Measurements from ENCODE around the gene ANKRD13C.
A peak's percentile ranks its signal among the peaks of the same experiment; 100 is the strongest.
"Not testable (repeated sequence)": the region's sequence is repeated elsewhere in the genome, so short reads cannot be mapped to it uniquely, and the experiment has no call there.

Gene ANKRD13C

DNA sequence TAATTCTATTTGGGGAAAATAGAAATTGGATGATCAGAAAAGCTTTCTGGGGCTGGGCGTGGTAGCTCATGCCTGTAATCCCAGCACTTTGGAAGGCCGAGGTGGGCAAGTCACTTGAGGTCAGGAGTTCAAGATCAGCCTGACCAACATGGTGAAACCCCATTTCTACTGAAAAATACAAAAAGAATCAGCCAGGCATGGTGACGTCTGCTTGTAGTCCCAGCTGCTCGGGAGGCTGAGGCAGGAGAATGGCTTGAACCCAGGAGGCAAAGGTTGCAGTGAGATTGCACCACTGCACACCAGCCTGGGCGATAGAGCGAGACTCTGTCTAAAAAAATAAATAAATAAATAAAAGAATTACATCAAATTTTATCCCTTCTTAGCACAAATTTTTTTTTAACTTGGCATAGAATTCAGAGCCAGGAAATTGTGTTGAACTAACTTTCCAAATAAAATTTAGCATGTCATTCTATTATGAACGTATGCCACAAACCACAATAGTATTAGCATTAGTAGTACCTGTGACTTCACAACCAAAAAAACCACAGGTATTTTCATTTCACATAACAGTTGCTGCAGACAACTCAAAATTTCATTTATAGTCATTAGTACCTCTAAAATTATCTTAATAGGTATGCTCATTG, 4.5 kb upstream of the ANKRD13C start:
- no peak for DNase-seq (ENCODE audit: low read depth in 2 of 2)

DNA sequence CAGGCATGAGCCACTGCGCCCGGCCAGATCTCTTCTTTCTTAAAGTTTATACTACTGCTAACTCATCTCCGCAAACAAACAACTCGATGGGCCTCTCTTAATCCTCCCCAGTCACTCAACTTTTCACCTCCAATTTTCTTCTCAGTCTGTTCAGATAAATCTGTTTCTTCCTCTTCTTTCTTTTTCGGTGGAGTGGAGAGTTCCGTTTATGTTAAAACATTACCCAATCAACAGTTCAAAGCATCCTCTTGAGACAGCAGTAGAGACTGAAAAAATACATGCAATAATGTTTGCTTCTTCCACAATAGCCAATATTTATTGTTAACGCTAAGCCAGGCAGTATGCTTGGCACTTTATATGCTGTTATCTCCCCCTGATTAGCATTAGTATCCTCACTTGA, 1.4 kb upstream of the ANKRD13C start:
- no peak for DNase-seq (ENCODE audit: low read depth in 2 of 2)

DNA sequence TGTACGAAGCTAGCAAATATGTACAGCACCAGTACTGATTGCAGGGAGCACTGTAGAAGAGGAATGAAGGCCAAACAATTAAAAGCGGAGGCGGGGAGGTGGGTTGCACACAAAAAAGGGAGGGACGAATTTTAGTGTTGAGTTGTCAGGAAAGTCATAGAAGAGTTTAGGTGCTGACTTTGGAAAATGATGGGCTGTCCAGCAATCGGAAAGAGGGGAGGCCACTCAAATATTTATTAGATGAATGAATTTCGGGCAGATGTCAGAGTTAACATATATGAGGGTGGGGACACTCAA, 537 bp upstream of the ANKRD13C start:
- no peak for DNase-seq (ENCODE audit: low read depth in 2 of 2)

DNA sequence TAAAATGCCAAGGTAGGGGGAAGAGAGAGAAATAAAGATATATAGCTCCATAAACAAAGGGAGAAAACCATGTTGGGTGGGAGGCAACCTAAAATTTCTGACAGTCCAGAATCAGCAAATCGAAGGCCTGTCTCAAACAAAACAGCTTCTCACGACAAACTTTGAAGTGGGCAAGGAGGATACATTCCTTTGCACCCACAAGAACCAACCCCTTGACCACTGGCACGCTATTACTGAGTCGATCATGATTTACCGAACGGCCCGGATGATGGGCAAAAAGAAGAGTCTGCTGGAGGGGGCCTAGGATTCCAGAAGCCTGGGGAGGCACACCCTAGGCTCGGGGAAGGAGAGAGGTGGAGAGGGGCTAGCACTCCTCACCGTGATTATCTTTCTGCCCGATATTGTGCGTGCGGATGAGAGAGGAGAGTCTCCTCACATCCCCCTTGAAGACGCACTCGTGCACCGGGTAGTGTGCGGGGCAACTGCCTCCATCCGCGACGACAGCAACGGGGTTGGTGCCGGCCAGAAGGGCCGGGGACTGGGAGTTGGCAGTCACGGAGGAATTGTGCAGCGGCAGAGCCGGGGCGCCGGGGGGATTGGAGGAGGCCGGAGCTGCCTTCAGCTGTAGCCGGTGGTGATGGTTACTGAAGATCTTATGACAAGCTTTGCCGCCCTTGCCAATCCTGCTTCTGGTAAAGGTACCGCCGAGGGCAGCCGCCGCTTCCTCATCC, 756 bp downstream of the ANKRD13C start:
- DNase-seq (ENCODE audit: low read depth in 2 of 2) = peak; percentile 15 to 17

DNA sequence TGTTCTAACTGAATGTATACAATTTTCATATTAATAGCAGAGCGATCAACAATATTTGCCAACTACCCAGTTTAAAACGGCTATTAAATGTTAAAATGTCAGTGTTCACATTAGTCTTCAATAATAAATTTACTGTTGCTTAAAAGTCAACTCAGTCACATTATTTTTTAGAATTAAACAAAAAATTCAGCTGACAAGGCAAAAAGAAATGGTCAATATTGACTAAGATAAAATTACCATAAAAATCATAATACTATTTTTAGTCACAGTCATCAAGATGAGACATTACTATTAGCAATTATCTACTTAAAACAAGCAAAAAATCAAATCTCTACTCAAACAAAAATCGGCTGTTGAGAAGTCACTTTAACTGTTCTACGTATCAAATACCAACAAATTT, 1.5 kb downstream of the ANKRD13C start:
- DNase-seq (ENCODE audit: low read depth in 2 of 2) = no peak

DNA sequence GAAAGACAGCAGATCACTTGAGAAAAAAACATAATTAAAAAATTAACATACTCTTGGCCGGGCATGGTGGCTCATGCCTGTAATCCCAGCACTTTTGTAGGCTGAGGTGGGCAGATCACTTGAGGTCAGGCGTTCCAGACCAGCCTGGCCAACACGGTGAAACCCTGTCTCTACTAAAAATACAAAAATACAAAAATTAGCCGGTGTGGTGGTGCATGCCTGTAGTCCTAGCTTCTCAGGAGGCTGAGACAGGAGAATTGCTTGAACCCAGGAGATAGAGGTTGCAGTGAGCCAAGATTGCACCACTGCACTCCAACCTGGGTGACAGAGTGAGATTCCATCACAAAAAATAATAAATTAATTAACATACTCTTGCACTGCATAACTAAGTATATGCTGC, 4.7 kb downstream of the ANKRD13C start:
- not testable (repeated sequence) for DNase-seq (ENCODE audit: low read depth in 2 of 2)

DNA sequence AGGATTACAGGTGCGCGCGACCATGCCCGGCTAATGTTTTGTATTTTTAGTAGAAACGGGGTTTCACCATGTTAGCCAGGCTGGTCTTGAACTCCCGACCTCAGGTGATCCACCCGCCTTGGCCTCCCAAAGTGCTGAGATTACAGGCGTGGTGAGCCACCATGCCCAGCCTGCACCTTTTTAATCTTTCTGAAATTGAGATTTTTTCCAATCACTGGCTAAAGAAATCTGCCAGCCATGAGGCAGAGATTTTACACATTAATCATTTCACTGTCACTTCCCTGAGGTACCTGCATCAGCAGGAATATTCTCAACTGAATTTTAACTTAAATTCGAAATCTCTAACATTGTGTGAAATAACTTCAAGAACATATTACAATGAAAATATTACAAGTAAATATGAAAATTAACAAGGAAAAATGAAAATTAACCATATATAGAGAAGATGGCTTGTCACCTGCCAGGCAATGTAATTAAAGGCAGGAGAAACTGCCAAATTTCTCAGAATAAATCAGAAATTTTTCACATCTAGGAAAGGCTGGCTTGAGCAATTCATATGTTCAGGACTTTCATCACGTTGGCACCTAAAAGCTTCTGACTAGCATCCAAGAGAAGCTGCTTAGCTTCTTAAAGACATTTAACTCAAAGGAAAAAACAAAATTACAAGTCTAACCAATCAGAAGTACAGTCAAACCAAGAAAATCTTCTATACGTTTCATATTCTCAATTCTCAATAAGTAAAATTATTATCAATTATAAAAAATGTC, 5.9 kb downstream of the ANKRD13C start:
- DNase-seq (ENCODE audit: low read depth in 2 of 2) = no peak

- not testable (repeated sequence) for DNase-seq (ENCODE audit: low read depth in 2 of 2)
These were observed 14.9 kb downstream of the ANKRD13C start for GRCh38 chr1:70339644-70340043.

DNA sequence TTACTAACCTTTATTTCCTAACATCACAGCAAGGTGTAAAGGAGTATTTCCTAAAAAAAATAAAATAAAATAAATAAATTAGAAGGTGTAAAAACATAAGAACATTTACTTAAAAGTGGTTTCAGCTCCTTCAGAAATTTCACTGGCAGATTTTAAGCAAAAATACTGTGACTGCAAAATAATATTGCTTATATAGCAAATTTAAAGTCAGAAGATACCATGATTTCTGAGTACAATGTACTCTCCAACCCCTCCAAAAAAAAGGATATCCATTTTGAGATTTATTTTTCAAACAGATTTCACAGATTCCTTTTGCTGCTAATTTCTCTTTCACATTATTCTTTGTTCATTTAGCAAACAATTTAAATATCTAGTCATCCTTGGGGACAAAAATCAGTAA, 18.5 kb downstream of the ANKRD13C start:
- no peak for DNase-seq (ENCODE audit: low read depth in 2 of 2)

DNA sequence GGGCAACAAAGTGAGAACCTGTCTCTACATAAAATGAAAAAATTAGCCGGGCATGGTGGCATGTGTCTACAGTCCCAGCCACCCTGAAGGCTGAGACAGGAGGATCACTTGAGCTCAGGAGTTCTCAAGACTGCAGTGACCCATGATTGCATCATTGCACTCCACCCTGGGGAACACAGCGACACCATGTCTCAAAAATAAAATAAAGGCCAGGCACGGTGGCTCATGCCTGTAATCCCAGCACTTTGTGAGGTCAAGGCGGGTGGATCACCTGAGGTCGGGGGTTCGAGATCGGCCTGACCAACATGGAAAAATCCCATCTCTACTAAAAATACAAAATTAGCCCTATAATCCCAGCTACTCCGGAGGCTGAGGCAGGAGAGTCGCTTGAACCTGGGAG, 20.1 kb downstream of the ANKRD13C start:
- no peak for DNase-seq (ENCODE audit: low read depth in 2 of 2)

DNA sequence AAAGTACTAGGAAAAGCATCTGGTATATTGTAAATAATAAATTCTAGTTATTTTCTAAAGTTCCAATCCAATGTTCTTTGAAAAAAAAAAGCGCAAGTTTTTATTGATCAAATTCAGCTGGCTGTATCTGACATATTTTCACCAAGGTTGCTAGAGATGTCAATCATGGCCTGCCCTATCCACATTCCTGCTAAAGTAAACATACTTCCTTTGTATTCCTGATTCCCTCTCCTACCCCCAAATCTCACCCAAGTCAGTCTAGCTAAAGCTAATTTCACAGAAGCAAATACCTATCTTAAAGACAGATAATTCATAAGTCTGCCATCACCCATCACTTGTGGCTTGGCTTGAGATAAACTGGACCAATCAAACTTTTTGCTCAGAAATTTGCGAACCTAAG, 21.3 kb downstream of the ANKRD13C start:
- no peak for DNase-seq (ENCODE audit: low read depth in 2 of 2)

DNA sequence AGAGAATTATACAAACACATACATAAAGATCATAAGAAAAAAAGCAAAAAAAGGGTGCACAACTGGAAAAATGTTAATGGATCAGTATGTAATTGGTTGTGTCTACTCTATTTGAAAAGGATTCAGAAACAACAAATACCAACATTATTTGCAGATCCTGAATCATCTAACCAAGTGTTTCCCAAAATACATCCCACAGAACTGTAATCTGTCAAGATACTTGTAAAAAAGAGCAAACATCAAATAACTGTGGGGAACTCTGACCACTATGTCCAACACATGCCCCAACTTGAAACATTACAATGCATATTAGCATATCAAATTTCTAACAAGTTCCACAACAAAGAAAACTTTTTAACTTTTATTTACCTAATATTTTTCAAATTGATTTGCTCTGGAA, 22.6 kb downstream of the ANKRD13C start:
- no peak for DNase-seq (ENCODE audit: low read depth in 2 of 2)

DNA sequence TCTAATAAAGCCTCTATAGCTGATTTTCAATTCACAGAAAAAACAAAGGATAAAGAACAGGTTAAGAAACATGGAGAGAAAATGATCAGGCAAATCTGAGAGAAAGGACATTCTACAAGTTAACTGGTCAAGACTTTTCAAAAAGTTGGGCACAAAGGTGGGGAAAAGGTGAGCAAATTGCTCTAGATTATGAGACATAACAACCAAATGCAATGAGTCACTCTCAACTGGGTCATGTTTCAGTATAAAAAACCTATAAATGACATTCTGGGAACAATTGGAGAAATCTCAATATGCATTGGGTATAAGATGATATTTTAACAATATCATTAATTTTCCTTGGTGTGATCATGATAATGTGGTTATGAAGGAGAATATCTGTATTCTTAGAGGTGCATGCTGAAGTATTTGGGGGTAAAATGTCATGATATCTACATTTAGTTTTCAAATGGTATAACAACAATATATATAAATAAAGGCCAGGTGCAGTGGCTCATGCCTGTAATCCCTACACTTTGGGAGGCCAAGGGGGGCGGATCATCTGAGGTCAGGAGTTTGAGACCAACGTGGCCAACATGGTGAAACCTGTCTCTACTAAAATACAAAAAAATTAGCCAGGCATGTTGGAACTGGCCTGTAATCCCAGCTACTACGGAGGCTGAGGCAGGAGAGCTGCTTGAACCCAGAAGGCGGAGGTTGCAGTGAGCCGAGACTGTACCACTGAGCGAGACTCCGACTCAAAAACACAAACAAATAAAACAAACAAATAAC, 27.0 kb downstream of the ANKRD13C start:
- no peak for DNase-seq (ENCODE audit: low read depth in 2 of 2)

- DNase-seq (ENCODE audit: low read depth in 2 of 2) = no peak
These were observed 29.8 kb downstream of the ANKRD13C start for GRCh38 chr1:70324683-70325082.

- no peak for DNase-seq (ENCODE audit: low read depth in 2 of 2)
These were observed 34.8 kb downstream of the ANKRD13C start for GRCh38 chr1:70319750-70320149.

DNA sequence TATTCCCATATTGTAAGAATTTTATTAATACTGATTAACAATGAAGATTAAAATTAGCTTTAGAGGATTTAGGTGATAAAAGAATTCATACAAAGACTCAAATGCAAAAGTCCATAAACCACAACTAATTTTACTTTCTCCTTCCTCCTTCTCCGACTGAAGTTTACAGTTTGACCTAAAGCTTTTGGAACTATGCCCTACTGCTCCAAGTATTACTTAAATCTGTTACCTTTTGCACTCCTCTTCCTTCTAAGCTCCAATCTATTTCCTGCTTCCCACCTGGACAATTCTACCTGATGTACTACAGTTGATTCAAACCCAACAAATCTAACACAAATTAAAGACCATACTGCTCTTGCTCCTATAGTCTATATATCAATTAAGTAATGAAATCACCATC, 36.3 kb downstream of the ANKRD13C start:
- DNase-seq (ENCODE audit: low read depth in 2 of 2) = no peak

- DNase-seq (ENCODE audit: low read depth in 2 of 2) = no peak
These were observed 37.4 kb downstream of the ANKRD13C start for GRCh38 chr1:70317087-70317486.

DNA sequence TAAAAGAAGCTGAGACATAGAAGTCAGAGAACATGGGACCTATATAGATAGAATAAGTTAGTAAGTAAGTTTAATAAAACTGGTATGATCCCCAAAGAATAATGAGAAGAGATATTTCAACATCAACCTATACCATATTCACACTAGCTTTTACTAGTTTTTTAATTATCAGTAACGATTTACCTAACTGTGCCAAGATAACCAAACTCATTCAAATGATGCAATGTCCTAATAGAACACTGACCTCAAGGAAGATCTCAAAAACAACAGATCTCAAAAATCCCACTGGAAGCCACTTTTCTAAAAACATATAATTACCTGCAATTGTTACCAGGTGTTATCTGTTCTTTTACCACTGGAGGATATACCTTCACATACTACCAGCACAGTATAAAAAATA, 38.7 kb downstream of the ANKRD13C start:
- no peak for DNase-seq (ENCODE audit: low read depth in 2 of 2)

DNA sequence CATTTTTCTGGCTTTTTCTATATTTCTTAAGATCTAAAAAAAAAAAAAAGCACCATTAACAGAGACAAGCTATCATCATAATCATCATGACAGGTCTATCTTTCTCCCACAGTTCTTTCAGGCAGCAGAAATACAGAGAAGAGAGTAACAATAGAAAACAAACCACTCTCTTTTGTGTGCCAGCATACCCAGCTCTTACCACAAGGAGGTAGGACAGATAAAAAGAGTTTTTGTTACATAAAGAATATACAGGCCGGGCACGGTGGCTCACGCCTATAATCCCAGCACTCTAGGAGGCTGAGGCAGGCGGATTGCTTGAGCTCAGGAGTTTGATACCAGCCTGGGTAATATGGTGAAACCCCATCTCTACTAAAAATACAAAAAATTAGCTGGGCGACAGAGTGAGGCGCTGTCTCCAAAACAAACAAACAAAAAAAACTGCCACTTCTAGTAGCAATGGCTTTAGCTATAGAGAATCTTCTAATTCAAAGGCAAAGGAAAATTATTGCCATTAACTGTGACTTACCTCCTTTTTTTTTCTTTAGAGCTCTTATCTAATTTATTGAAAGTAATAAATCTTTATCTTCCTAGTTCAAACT, 39.7 kb downstream of the ANKRD13C start:
- no peak for DNase-seq (ENCODE audit: low read depth in 2 of 2)

DNA sequence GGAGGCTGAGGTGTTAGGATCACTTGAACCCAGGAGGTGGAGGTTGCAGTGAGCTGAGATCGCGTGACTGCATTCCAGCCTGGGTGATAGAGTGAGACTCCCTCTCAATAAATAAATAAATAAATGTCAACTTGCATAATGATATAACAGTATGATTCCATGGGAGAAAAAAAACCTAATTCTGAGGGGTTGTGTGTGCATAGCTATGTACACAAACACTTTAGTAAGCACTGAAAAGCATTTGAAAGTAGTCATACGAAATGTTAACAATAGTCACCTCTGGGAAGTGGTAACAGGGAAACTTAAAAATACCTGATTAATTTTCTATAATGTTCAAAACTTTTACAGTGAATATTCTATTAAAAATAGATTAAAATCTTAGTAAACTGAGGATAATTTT, 43.2 kb downstream of the ANKRD13C start:
- DNase-seq (ENCODE audit: low read depth in 2 of 2) = no peak

DNA sequence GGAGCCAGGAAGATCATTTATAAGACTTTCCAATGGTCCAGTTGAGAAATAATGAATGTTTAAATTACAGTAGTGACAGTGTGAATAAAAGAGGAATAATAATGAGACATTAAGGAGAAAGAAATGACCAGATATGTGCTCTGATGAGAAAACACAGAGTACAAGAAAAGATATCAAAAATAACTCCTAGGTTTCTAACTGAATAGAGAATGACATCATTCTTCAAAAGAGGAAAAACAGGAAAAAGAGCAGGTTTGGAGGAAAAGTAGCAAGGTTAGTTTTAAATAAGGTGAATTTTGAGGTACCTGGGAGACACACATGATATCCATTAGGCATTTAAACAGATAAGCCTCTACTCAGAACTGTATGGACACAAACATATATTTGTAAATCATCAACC, 55.0 kb downstream of the ANKRD13C start:
- no peak for DNase-seq (ENCODE audit: low read depth in 2 of 2)

DNA sequence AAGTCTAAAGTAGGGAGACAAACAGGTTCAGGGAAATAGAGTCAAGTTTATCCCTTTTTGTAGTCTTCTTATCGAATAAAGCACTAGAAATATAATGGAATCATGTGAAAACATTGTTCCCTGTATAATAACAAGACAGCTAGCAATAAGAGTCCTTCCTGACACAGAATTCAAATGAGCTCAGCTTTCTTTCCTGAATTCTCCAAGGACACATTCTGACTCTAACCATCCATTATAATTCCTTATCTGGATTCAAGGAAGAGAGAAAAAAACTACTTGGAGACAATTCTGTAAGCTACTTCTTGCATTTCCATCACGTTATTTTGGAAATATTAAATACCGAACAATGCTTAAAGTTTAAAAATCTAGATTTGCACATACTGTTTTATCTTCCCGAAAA, 58.8 kb downstream of the ANKRD13C start:
- DNase-seq (ENCODE audit: low read depth in 2 of 2) = no peak
